HepG2 (cell line): ENCODE measurements around the gene ABCG4. TPM values are rescaled to one million over a fixed set of nuclear protein-coding genes. Genes with fewer than 3 reads are reported as not detected.

Experiments
- HNRNPLL ChIP-seq: fragments of 200-400 bp; formaldehyde crosslinking; IDR thresholded peaks from 2 replicates; pipeline ENCODE4 v1.6.1; 2017; ENCODE audit warnings: mild to moderate bottlenecking, low read depth, low read length; ENCODE audit not compliant: poor library complexity, severe bottlenecking
- NAIF1 ChIP-seq: sonication (generic); formaldehyde crosslinking; IDR thresholded peaks from 2 replicates; pipeline ENCODE4 v1.5.0; 2020; ENCODE audit warnings: mild to moderate bottlenecking, missing genetic modification reagents, borderline replicate concordance
- SOX6 ChIP-seq, 2 experiments: fragments of 450-650 bp in 1 of 2; sonication (generic) in 1 of 2; formaldehyde crosslinking in 1 of 2; IDR thresholded peaks; 2 replicates each; pipeline versions ENCODE4 v1.4.0 to v1.6.1; 2017 to 2020; ENCODE audit warnings: antibody characterized with exemption in 1 of 2, mild to moderate bottlenecking in 1 of 2, missing genetic modification reagents in 1 of 2
- SRF ChIP-seq: IDR thresholded peaks from 2 replicates; pipeline ENCODE4 v1.6.1; 2011; ENCODE audit warnings: mild to moderate bottlenecking, low read depth, low read length, moderate library complexity
- STAT6 ChIP-seq: sonication (generic); formaldehyde crosslinking; IDR thresholded peaks from 2 replicates; pipeline ENCODE4 v1.4.0; 2020; ENCODE audit warnings: missing genetic modification reagents, mild to moderate bottlenecking, borderline replicate concordance
- YY1 ChIP-seq: IDR thresholded peaks from 2 replicates; pipeline ENCODE4 v1.6.1; 2011; ENCODE audit warnings: low read length, low read depth, moderate library complexity, mild to moderate bottlenecking; ENCODE audit not compliant: insufficient read depth, insufficient replicate concordance
- ZNF333 ChIP-seq: sonication (generic); formaldehyde crosslinking; IDR thresholded peaks from 2 replicates; pipeline ENCODE4 v1.4.0; 2020; ENCODE audit warnings: mild to moderate bottlenecking, missing genetic modification reagents, borderline replicate concordance
- ZNF496 ChIP-seq: sonication (generic); formaldehyde crosslinking; IDR thresholded peaks from 2 replicates; pipeline ENCODE4 v1.8.1; 2023; ENCODE audit warnings: mild to moderate bottlenecking, moderate library complexity, missing genetic modification reagents; ENCODE audit not compliant: insufficient replicate concordance
- polyA plus RNA-seq, 8 experiments: library from polyadenylated mRNA; depleted of rRNA in 3 of 8; stranded (reverse) in 7 of 8; unstranded in 1 of 8; fragments of >200 nt; fragmentation: Illumina TruSeq in 4 of 8; extraction: Trizol in 4 of 8; gene quantifications; 2 replicates each; pipeline versions ENCODE4 v1.2.1 to v1.2.3, GENCODE V29; 2011 to 2016; ENCODE audit warnings: low read depth in 4 of 8, missing spikeins in 1 of 8, mixed read lengths in 1 of 8; ENCODE audit not compliant: insufficient read depth in 1 of 8
- total RNA-seq, 5 experiments: library from RNA; depleted of rRNA; stranded (reverse); fragments of >200 nt; fragmentation: Illumina TruSeq; extraction: Trizol; gene quantifications; 2 replicates each; pipeline ENCODE4 v1.2.3, GENCODE V29; 2016; ENCODE audit warnings: low read depth in 1 of 5
- TF ChIP-seq, protein P1 (sequence below): sonication (generic); formaldehyde crosslinking; IDR thresholded peaks from 2 replicates; pipeline ENCODE4 v1.8.1; 2023; ENCODE audit warnings: missing genetic modification reagents, mild to moderate bottlenecking, borderline replicate concordance
- TF ChIP-seq, protein P2 (sequence below): sonication (generic); formaldehyde crosslinking; IDR thresholded peaks from 2 replicates; pipeline ENCODE4 v1.8.0; 2022; ENCODE audit warnings: mild to moderate bottlenecking, missing genetic modification reagents, borderline replicate concordance

ABCG4 gene
- total and polyA plus RNA-seq, 2 of the 13 experiments (the other 11 are each of a cell fraction or from before 2014, with no cell fraction given), result not detected

DNA sequence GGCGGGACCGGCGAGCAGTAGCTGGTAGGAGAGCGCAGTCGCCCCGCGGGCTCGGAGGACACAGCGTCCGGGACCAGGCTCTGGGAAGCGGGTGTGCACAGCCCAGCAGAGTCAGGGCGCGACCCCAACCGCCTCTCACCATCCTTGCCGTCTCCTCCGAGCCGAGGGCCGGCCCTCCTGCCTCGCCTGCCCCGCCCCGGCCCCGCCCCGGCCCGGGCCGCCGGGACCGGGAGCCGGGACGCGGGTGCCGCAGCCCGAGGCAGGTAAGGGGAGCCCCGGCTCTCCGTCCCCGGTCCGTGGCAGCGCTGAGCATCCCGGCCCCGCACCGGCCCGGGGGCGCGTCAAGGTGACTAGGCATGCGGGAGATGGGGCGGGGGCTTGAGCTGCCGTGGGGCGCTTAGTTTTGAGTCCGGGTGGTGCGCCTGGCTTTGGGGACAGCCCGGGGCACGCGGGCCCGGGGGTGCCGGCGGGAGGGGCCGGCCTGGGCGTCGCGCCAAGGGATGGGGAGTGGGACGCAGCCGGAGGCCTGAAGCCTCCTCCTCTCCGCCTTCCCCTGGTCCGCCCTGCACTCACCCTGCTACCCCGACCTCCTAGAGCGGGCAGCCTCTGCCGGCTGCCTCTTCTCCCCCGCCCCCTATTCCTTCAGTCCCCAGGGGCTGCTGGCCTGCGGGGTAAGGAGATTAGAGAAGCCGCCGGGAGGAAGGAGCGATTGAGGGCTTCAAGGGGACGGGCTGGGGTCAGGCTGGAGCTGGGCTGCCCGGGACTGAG lies at the start of gene ABCG4 (continued):
- TF ChIP-seq STAT6 (CRISPR knock-in tag) (no peak), SRF (no peak), ZNF496 (no peak), HNRNPLL (peak; percentile 53), ZNF333 (CRISPR knock-in tag) (peak; percentile 22; the same call in 1 of the 2 replicates), NAIF1 (CRISPR knock-in tag) (no peak), YY1 (no peak), SOX6 (IDR thresholded peaks at IDR 0.05) (no peak), SOX6 (CRISPR knock-in tag; IDR thresholded peaks at IDR 0.05) (no peak)
- TF ChIP-seq, protein P1, sequence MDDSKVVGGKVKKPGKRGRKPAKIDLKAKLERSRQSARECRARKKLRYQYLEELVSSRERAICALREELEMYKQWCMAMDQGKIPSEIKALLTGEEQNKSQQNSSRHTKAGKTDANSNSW, result no peak
- TF ChIP-seq, protein P2, sequence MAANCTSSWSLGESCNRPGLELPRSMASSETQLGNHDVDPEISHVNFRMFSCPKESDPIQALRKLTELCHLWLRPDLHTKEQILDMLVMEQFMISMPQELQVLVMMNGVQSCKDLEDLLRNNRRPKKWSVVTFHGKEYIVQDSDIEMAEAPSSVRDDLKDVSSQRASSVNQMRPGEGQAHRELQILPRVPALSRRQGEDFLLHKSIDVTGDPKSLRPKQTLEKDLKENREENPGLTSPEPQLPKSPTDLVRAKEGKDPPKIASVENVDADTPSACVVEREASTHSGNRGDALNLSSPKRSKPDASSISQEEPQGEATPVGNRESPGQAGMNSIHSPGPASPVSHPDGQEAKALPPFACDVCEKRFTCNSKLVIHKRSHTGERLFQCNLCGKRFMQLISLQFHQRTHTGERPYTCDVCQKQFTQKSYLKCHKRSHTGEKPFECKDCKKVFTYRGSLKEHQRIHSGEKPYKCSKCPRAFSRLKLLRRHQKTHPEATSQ, result no peak
